ENCODE measurements around the gene CIITA.
A peak's percentile ranks its signal among the peaks of the same experiment; 100 is the strongest.

Gene CIITA

DNA sequence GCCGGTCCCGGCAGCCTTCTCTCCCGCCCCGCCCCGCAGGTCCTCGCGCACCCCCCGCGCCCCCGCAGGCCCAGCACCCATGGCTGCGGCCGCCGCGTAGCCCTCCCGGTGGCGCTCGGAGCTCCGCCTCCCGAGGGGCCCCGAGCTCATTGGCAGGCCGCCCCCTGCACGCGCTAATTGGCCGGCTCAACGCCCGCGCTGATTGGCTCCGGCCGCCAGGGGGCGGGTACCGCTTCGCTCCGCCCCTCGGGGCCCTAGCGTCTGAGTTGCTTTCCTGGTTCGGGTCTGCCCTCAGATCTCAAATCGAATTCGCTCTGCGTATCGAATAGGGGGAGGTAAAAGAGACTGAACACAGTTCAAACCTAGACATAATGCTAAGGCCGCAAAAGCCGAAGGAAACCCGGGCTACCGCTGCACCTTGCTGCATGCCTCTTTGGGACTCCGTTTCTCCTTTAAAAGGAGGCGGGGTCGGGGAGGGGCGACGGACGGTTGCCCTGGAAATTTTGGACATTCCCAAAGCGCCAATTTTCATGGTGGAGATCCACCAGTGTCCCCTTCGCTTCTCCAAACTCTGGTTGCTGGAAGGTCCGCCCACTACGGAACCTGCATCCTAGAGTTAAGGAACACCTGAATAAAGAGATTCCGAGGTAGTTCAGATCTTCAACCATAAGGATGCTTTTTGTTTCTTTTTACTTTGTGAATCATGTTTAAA lies 65.5 kb downstream of the CIITA start, which contains the start of gene DEXI:
Gene DEXI (minus strand): TSS at position 117 of the 712 bp plus-strand sequence. CDS start 463 bp downstream, outside the sequence.
- DNase-seq (peak; percentile 92 to 97 (median 94)), ATAC-seq (replicated peaks) (peak; percentile 81)
- Mint-ChIP-seq H3K27me3 (no peaks in the 10 kb centered on the region), H3K27ac (peak within 1 kb of the TSS; percentile 58 to 92), H3K36me3 (ENCODE audit: insufficient read depth) (peaks cover 5% of the 10 kb centered on the region), H3K4me1 (ENCODE audit: low read depth in 2 of 2) (peaks cover 63 to 75% of the 10 kb centered on the region in 2 donors), H3K4me3 (peak within 1 kb of the TSS; percentile 93 to 96), H3K9me3 (no peaks in the 10 kb centered on the region)

DNA sequence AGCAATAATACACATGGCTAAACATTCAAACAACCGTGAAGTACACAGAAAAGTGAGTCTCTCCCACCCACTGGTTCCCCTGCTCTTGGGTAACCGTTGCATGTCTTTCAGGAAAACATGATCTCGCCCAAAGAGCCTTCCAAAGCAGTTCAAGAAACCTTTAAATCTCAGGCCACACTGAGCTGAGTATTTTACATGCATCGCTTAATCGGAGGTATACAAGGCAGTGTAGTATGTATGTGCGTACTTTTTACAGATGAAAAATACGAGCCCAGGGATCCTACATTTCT lies 66.0 kb downstream of the CIITA start:
- no peak for DNase-seq
- H3K27me3 Mint-ChIP-seq = no peaks in the 10 kb centered on the region
- peak overlapping the region; percentile 70 to 79 for H3K4me3 Mint-ChIP-seq
- H3K27ac Mint-ChIP-seq = no peak overlapping the region
- peaks cover 58 to 70% of the 10 kb centered on the region in 2 donors for H3K4me1 Mint-ChIP-seq (ENCODE audit: low read depth in 2 of 2)
- ATAC-seq (replicated peaks) = no peak
- H3K9me3 Mint-ChIP-seq = no peaks in the 10 kb centered on the region
- peaks cover 5% of the 10 kb centered on the region for H3K36me3 Mint-ChIP-seq (ENCODE audit: insufficient read depth)

DNA sequence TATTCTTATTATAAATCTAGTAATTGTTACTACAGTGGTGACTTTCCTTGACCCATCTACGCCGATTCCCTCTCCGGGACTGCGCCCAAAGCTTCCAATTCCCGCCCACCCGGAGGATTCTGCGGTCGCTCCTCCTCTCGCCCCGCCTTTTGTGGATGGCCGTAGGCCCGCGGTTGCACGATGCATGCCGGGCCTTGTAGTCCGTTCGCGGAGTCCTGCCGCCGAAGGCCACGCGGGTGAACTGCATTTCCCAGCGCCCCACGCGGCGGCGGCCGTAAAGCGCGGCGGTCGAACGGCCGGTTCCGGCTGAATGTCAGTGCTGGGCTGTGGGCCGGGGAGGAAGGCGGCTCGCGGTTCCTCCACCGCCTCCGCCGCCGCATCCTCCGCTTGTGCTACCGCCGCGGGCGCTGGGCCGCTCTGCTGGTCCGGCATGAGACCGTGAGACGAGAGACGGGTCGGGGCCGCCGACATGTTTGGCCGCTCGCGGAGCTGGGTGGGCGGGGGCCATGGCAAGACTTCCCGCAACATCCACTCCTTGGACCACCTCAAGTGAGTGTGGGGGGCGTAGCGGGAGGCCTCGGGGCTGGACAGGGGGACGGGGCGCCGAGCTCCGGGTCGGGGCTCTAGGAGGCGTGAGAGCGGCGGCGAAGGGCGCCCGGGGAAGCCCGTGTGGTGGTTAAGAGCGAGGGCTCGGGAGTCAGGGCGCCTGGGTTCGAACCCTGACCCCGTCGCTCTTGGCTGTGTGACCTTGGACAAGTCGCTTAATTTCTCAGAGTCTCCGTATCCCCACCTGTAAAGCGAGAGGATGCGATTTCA lies 67.5 kb downstream of the CIITA start, which contains the start of gene CLEC16A:
Gene CLEC16A (plus strand): TSS at position 316 of the 816 bp plus-strand sequence. CDS start 154 bp downstream, at position 470.
- no peaks in the 10 kb centered on the region for H3K27me3 Mint-ChIP-seq
- DNase-seq (peak; percentile 95 to 98 (median 96)), ATAC-seq (replicated peaks) (peak; percentile 74)
- peaks cover 8% of the 10 kb centered on the region for H3K36me3 Mint-ChIP-seq (ENCODE audit: insufficient read depth)
- H3K9me3 Mint-ChIP-seq = no peaks in the 10 kb centered on the region
- peak within 1 kb of the TSS; percentile 84 to 91 for H3K4me3 Mint-ChIP-seq
- H3K4me1 Mint-ChIP-seq (ENCODE audit: low read depth in 2 of 2) = peaks cover 52 to 63% of the 10 kb centered on the region in 2 donors
- H3K27ac Mint-ChIP-seq = peak within 1 kb of the TSS; percentile 92 to 94

DNA sequence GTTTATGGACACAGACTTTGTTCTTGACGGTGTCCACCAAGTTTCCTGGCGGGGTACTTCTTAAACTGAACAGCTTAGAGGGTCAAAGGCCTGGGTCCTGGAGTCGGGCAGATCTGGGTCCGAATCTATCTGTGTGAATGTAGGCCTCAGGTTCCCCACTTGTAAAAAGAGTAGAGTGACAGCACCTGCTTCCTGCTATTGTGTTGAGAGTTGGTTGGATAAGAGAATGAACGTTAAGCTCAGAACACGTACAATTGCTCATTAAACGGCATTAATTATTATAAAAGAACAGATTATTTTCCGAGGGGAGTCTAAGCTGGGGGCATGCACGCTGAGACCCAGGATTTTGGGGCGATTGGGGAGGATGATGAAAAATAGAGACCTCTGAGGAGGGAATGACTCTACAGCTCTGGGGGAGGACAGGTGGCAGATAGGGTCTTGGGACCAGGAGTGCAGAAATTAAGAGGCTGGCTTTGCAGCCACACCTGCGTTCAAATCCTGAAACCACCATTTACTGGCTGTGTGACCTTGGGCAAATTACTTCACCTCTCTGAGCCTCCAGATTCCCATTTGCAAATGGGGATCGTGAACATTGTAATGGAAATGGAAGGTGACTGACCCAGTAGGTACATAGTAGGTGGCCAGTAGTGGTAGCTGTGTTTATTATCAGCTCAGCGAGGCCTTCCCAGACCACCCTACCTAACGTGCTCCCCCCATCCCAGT lies 68.2 kb downstream of the CIITA start:
- no peak for DNase-seq
- peaks cover 8% of the 10 kb centered on the region for H3K36me3 Mint-ChIP-seq (ENCODE audit: insufficient read depth)
- H3K27me3 Mint-ChIP-seq = no peaks in the 10 kb centered on the region
- H3K27ac Mint-ChIP-seq = peak overlapping the region; percentile 92 to 94
- H3K4me1 Mint-ChIP-seq (ENCODE audit: low read depth in 2 of 2) = peaks cover 49 to 62% of the 10 kb centered on the region in 2 donors
- no peak for ATAC-seq (replicated peaks)
- H3K9me3 Mint-ChIP-seq = no peaks in the 10 kb centered on the region
- H3K4me3 Mint-ChIP-seq = peak overlapping the region; percentile 84 to 91

DNA sequence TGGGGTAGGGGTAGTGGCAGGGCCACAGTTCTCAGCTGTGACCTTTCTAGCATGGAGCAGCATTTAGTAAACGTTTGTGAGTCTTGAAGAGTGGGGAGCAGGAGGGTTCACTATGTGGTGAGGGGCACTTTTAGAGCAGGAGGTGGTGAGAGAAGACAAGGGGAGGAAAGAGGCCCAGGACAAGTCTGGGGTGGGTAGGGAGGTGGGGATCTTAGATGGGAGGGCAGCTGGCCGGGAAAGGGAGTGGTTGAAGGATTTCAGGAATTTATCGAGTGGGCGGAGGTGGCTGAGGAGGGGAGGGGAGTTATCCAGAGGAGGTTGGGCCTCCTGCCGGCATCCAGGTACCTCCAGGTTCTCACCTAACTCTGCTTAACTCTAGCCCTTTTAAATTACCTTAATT lies 69.3 kb downstream of the CIITA start:
- Mint-ChIP-seq H3K36me3 (ENCODE audit: insufficient read depth) (peaks cover 5% of the 10 kb centered on the region), H3K9me3 (no peaks in the 10 kb centered on the region), H3K4me3 (peak overlapping the region; percentile 37 to 84), H3K27me3 (no peaks in the 10 kb centered on the region), H3K27ac (no peak overlapping the region), H3K4me1 (ENCODE audit: low read depth in 2 of 2) (peaks cover 45 to 52% of the 10 kb centered on the region in 2 donors)
- DNase-seq = no peak
- ATAC-seq (replicated peaks) = no peak

DNA sequence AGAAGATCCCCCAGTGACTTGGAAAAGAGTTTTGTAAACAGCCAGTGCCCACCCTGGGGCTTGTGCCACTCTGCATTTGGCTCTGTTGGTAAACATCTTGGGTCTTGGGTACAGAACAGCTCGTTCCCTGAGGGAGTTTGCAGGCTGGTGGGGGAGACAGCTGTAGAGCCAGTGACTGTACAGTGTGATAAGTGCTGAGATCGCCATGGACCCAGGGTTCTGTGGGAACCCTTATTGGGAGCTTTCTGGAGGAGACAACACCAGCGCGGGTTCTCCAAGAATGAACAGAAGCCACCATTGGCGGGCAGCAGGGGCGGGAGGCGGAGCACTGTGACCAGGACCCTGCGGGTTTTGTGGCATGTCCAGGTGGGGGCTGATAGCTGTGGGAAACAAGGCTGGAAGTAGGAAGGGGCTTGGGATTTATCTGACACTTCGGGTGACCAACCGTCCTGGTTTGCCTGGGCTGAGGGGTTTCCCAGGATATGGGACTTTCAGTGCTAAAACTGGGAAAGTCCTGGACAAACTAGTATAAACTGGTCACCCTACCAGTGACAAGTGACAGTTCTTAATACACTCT lies 70.3 kb downstream of the CIITA start:
- Mint-ChIP-seq H3K27ac (no peak overlapping the region), H3K4me3 (no peak overlapping the region), H3K4me1 (ENCODE audit: low read depth in 2 of 2) (peaks cover 41 to 50% of the 10 kb centered on the region in 2 donors), H3K36me3 (ENCODE audit: insufficient read depth) (peaks cover 5% of the 10 kb centered on the region), H3K9me3 (no peaks in the 10 kb centered on the region), H3K27me3 (no peaks in the 10 kb centered on the region)
- ATAC-seq (replicated peaks) (no peak), DNase-seq (no peak)

DNA sequence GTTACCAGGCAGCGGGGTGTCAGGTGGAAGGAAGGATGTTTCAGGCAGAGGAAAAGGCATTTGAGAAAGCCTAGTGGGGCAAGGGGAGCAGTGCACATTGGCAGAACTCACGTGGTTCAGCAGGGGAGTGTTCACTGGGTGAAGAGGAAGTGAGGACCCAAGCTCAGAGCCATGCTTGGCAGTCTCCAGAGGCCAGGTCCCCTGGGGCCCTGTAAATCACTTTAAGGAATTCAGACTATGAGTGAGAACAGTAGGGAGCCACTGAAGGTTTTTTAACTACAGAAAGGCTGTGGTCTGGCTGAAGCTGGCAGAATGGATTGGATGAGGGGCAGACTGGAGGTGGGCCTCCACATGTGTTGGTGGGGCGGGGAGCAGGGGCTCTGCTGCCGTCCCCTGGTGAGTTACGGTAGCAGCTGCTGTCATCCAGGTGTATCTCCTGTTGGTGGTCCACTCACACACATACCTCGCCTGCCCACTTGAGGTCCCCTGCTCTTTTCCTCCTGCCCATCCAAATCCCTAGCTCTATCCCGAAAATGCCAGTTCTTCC lies 72.5 kb downstream of the CIITA start:
- no peaks in the 10 kb centered on the region for H3K27me3 Mint-ChIP-seq
- no peak overlapping the region for H3K4me3 Mint-ChIP-seq
- ATAC-seq (replicated peaks) (peak; percentile 56), DNase-seq (no peak)
- H3K4me1 Mint-ChIP-seq (ENCODE audit: low read depth in 2 of 2) = peaks cover 46 to 47% of the 10 kb centered on the region in 2 donors
- H3K27ac Mint-ChIP-seq = peak overlapping the region in 1 of 2 donors; percentile 61
- H3K36me3 Mint-ChIP-seq (ENCODE audit: insufficient read depth) = peaks cover 3% of the 10 kb centered on the region
- no peaks in the 10 kb centered on the region for H3K9me3 Mint-ChIP-seq

DNA sequence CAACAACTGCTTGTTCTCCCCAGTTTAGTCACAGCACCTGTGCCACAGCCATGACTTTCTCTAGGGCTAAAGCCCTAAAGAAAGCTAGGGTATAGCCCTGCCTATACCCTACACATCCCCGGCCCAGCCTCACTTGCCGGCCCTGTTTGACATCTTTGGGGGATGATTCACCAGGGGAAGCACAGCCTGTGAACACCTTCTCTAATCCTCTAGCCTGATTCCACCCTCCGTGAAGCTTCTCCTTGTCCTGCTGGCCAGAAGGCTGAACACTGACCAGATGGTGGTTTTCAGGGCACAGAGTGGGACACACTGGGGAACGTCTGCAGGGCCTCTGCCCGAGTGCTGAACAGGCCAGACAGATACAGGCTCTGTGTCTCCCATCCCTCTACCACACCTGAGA lies 73.4 kb downstream of the CIITA start:
- ATAC-seq (replicated peaks) = no peak
- Mint-ChIP-seq H3K27me3 (no peaks in the 10 kb centered on the region), H3K27ac (no peak overlapping the region), H3K9me3 (no peaks in the 10 kb centered on the region), H3K36me3 (ENCODE audit: insufficient read depth) (peaks cover 2% of the 10 kb centered on the region), H3K4me3 (no peak overlapping the region), H3K4me1 (ENCODE audit: low read depth in 2 of 2) (peaks cover 44 to 46% of the 10 kb centered on the region in 2 donors)
- DNase-seq = no peak

DNA sequence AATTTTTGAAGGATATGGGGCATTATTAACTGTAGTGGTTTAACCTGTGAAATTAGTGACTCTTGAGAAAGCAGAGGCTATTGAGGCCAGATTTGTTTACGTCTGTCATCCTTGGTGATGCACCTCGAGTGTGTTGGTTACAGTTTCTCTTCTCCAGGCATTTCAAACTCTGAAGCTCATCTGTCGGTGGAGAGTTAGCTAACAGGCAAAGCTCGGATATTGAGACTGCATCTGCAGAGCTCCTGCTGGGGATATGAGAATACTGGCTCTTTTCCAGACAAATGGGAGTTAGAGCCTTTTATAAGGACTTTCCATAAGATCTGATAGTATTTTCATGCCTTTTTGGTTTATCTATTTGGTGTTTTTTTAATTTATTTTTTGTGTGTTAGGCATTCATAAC lies 74.0 kb downstream of the CIITA start:
- no peak overlapping the region for H3K4me3 Mint-ChIP-seq
- H3K27me3 Mint-ChIP-seq = no peaks in the 10 kb centered on the region
- peaks cover 2% of the 10 kb centered on the region for H3K36me3 Mint-ChIP-seq (ENCODE audit: insufficient read depth)
- no peak for ATAC-seq (replicated peaks)
- no peak overlapping the region for H3K27ac Mint-ChIP-seq
- DNase-seq = no peak
- H3K9me3 Mint-ChIP-seq = no peaks in the 10 kb centered on the region
- H3K4me1 Mint-ChIP-seq (ENCODE audit: low read depth in 2 of 2) = peaks cover 39 to 40% of the 10 kb centered on the region in 2 donors

DNA sequence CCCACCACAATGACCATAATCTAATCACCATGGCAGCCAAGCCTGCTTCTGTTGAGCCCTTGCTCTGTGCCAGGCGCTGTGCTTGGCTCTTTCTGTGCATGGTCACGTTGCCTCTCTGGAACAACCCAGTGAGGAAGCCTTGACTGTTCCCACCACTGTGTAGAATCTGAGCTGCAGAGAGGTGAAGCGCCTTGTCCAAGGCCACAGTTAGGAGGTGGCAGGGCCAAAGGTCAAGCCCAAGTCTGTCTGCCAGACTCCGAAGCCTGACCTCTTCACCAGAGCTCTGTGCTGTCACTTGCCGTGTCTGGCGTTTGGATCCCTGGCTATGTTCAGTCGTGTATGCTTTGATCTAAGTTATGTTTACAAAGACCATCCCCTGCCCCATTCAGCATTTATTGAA lies 77.9 kb downstream of the CIITA start:
- Mint-ChIP-seq H3K27ac (peak overlapping the region in 1 of 2 donors; percentile 44), H3K36me3 (ENCODE audit: insufficient read depth) (peaks cover 22% of the 10 kb centered on the region), H3K27me3 (no peaks in the 10 kb centered on the region), H3K4me3 (no peak overlapping the region), H3K4me1 (ENCODE audit: low read depth in 2 of 2) (peaks cover 22 to 25% of the 10 kb centered on the region in 2 donors), H3K9me3 (no peaks in the 10 kb centered on the region)
- DNase-seq = no peak
- ATAC-seq (replicated peaks) = no peak

DNA sequence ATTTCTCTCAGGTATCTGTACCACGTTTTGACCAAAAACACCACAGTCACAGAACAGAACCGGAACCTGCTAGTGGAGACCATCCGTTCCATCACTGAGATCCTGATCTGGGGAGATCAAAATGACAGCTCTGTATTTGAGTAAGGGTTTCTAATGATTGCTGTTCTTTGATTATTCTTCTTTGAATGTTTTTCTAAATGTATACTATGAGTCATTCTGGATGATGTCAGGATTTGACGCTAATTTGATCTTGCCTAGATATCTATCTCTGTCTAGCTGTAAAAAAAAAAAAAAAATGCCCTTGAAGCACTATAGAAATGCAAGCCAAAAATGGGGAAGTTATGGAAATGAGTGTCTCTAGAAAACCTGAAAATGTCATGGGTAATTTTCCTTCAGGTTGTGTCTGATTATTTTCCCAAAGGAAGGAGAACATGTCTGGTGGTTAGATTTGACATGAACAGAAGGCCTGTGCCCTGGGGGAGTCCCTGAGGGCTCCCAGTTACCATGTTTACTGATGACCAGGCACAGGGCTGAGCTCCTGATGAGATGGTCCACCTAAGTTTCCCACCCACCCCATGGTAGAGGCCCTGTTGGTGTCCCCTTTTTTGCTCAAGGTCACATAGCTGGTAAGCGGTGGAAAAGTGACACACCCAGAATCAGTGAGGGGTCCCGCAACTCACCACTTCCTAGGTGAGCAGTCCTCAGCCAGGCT lies 80.9 kb downstream of the CIITA start:
- no peaks in the 10 kb centered on the region for H3K9me3 Mint-ChIP-seq

DNA sequence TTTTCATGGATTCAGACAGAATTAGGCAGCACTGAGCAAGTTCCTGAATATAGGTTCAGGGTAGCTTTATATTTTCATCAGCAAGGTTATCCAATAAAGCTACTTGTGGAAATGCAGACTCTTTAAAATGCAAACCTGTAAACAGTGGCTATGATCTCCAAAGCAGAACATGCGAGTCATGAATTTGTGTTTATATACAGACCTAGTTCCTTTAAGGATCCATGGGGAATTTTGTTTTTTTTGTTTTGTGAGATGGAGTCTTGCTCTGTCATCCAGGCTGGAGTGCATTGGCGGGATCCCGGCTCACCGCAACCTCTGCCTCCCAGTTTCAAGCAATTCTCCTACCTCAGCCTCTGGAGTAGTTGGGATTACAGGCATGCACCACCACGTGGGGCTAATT lies 82.2 kb downstream of the CIITA start:
- H3K4me1 Mint-ChIP-seq (ENCODE audit: low read depth in 2 of 2) = peaks cover 17 to 20% of the 10 kb centered on the region in 2 donors
- no peaks in the 10 kb centered on the region for H3K27me3 Mint-ChIP-seq
- peaks cover 36% of the 10 kb centered on the region for H3K36me3 Mint-ChIP-seq (ENCODE audit: insufficient read depth)

More for the DNA sequence above, 80.9 kb downstream of the CIITA start:
- peaks cover 18 to 21% of the 10 kb centered on the region in 2 donors for H3K4me1 Mint-ChIP-seq (ENCODE audit: low read depth in 2 of 2)
- peak; percentile 26 for ATAC-seq (replicated peaks)
- peaks cover 25% of the 10 kb centered on the region for H3K36me3 Mint-ChIP-seq (ENCODE audit: insufficient read depth)
- DNase-seq = no peak
- H3K27me3 Mint-ChIP-seq = no peaks in the 10 kb centered on the region
- H3K4me3 Mint-ChIP-seq = no peak overlapping the region
- peak overlapping the region in 1 of 2 donors; percentile 13 for H3K27ac Mint-ChIP-seq

More for the DNA sequence above, 82.2 kb downstream of the CIITA start:
- ATAC-seq (replicated peaks) = no peak
- no peak for DNase-seq
- Mint-ChIP-seq H3K27ac (no peak overlapping the region), H3K9me3 (no peaks in the 10 kb centered on the region), H3K4me3 (no peak overlapping the region)
